ENCODE data around the gene LRTM2.

The LRTM2 gene

GRCh38 chr12:1811281-1811947 lies 9.0 kb upstream of the LRTM2 start:
- H3K4me3 ChIP-seq (replicated peaks; ENCODE audit: insufficient read depth, low read length): peak overlapping the region; percentile 27

GRCh38 chr12:1811948-1812291 lies 8.4 kb upstream of the LRTM2 start:
- no peak for DNase-seq (ENCODE audit: low read depth in 1 of 2, low spot score in 1 of 2)
- Histone ChIP-seq H3K27ac (replicated peaks) (peak overlapping the region; percentile 75), H3K27me3 (ENCODE audit: insufficient read depth, poor library complexity, severe bottlenecking) (no peaks in the 10 kb centered on the region), H3K4me3 (replicated peaks; ENCODE audit: insufficient read depth, low read length) (no peak overlapping the region)
- TF ChIP-seq POLR2AphosphoS5 (IDR thresholded peaks at IDR 0.05; ENCODE audit: low read depth): no peak
- no peak for TF ChIP-seq SPI1 (IDR thresholded peaks at IDR 0.05; ENCODE audit: borderline replicate concordance, low read depth)
- no peak for TF ChIP-seq CTCF (IDR thresholded peaks at IDR 0.05; ENCODE audit: insufficient read depth, low read length)
- no peak for TF ChIP-seq GABPA (IDR thresholded peaks at IDR 0.05; ENCODE audit: low read depth)
- TF ChIP-seq REST (IDR thresholded peaks at IDR 0.05; ENCODE audit: insufficient replicate concordance, low read depth): no peak

More at GRCh38 chr12:1811281-1811947, 9.0 kb upstream of the LRTM2 start:
- DNase-seq (ENCODE audit: low read depth in 1 of 2, low spot score in 1 of 2): peak; percentile 64 to 92
- Histone ChIP-seq H3K27ac (replicated peaks) (peak overlapping the region; percentile 75), H3K27me3 (ENCODE audit: insufficient read depth, poor library complexity, severe bottlenecking) (no peaks in the 10 kb centered on the region)
- TF ChIP-seq GABPA (IDR thresholded peaks at IDR 0.05; ENCODE audit: low read depth): peak; percentile 11; the same call in 1 of the 2 replicates
- TF ChIP-seq POLR2AphosphoS5 (IDR thresholded peaks at IDR 0.05; ENCODE audit: low read depth): peak; percentile 82
- TF ChIP-seq CTCF (IDR thresholded peaks at IDR 0.05; ENCODE audit: insufficient read depth, low read length): no peak
- TF ChIP-seq SPI1 (IDR thresholded peaks at IDR 0.05; ENCODE audit: borderline replicate concordance, low read depth): peak; percentile 44; the same call in 1 of the 2 replicates
- TF ChIP-seq REST (IDR thresholded peaks at IDR 0.05; ENCODE audit: insufficient replicate concordance, low read depth): no peak

GRCh38 chr12:1812650-1813302 lies 7.6 kb upstream of the LRTM2 start:
- DNase-seq (ENCODE audit: low read depth in 1 of 2, low spot score in 1 of 2): peak; percentile 89 to 91
- no peak for TF ChIP-seq REST (IDR thresholded peaks at IDR 0.05; ENCODE audit: insufficient replicate concordance, low read depth)
- TF ChIP-seq GABPA (IDR thresholded peaks at IDR 0.05; ENCODE audit: low read depth): peak; percentile 65
- TF ChIP-seq POLR2AphosphoS5 (IDR thresholded peaks at IDR 0.05; ENCODE audit: low read depth): peak; percentile 85
- no peak for TF ChIP-seq CTCF (IDR thresholded peaks at IDR 0.05; ENCODE audit: insufficient read depth, low read length)
- peak; percentile 61; the same call in 1 of the 2 replicates for TF ChIP-seq SPI1 (IDR thresholded peaks at IDR 0.05; ENCODE audit: borderline replicate concordance, low read depth)
- H3K27me3 ChIP-seq (ENCODE audit: insufficient read depth, poor library complexity, severe bottlenecking): no peaks in the 10 kb centered on the region
- H3K4me3 ChIP-seq (replicated peaks; ENCODE audit: insufficient read depth, low read length): no peak overlapping the region
- peak overlapping the region; percentile 75 for H3K27ac ChIP-seq (replicated peaks)

All from HL-60 (cell line).